Psoas muscle (tissue), 8 donors: ENCODE data around the gene REV1. TPM values are rescaled to one million over a fixed set of nuclear protein-coding genes. Genes with fewer than 3 reads are reported as not detected.

Source experiments
- ATAC-seq, 4 donors: fragments of 200-7000 bp; cut with Tn5 transposase; one replicate each; pipeline ENCODE4 v1.9.1; 2020; ENCODE audit warnings: moderate library complexity in 3 of 4, mild to moderate bottlenecking in 2 of 4
- DNase-seq, 2 donors: peaks; one replicate each; pipeline ENCODE4 v3.0.0-alpha.2; 2020
- H3K27ac ChIP-seq: fragments of 200-600 bp; one replicate; pipeline ENCODE4 v1.8.0; 2022
- H3K27me3 ChIP-seq, 3 donors: fragments of 200-600 bp in 1 of 3; one replicate each; pipeline versions ENCODE4 v1.6.1 to v1.8.0; 2013 to 2022; ENCODE audit warnings: low read length in 2 of 3, mild to moderate bottlenecking in 2 of 3, moderate library complexity in 1 of 3; ENCODE audit not compliant: insufficient read depth in 3 of 3
- H3K36me3 ChIP-seq, 2 donors: fragments of 200-600 bp in 1 of 2; one replicate each; pipeline versions ENCODE4 v1.6.1 to v1.8.0; 2013 to 2022; ENCODE audit warnings: low read depth in 1 of 2, mild to moderate bottlenecking in 1 of 2, moderate library complexity in 1 of 2; ENCODE audit not compliant: insufficient read depth in 1 of 2
- H3K4me1 ChIP-seq: fragments of 200-600 bp; one replicate; pipeline ENCODE4 v1.8.0; 2022
- H3K4me3 ChIP-seq: fragments of 200-600 bp; one replicate; pipeline ENCODE4 v1.8.0; 2022; ENCODE audit warnings: mild to moderate bottlenecking
- H3K9me3 ChIP-seq: fragments of 200-600 bp; one replicate; pipeline ENCODE4 v1.8.0; 2022
- WGBS, 3 donors: extraction: QIAGEN DNeasy Blood & Tissue Kit; methylation state at CpG; one replicate each; pipeline versions ENCODE4 v1.1.6 to v1.1.7; 2013; 5-methylcytosine and 5-hydroxymethylcytosine counted together
- intact Hi-C, 2 donors: fragments of 100-400 bp; cut with DNase I; formaldehyde crosslinking; loops; one replicate each; pipeline versions ENCODE4 v1.11.0 to v1.14.2; 2022
- polyA plus RNA-seq, 3 donors: library from polyadenylated mRNA; stranded (reverse); fragments of 200-250 nt; gene quantifications; one replicate each; pipeline ENCODE4 v1.2.3, GENCODE V29; 2013
- total RNA-seq, 4 donors: library from RNA; stranded (reverse); fragmentation: NEBNext Ultra II Directional in 2 of 4; extraction: Animal tissue kit (Norgen Biotek cat#: 25700) in 2 of 4; gene quantifications; one replicate each; pipeline versions ENCODE4 v1.2.1 to v1.2.4, GENCODE V29; 2021 to 2023
- TF ChIP-seq, protein P1 (sequence below): fragments of 200-600 bp; IDR thresholded peaks from one replicate; pipeline ENCODE4 v1.8.0; 2022; ENCODE audit warnings: antibody characterized with exemption
- donor health status: healthy with polysubstance abuse.
- donor health status: DM: no; HTN: no; CAD: no; lungs with moderate emphysema.
- donor health status: Bipolar disorder and iron deficiency.
- donor health status: healthy.
- donor health status: DM: yes; HTN: yes; CAD: no.
- donor health status: DM: no; HTN: no; CAD: no.
- donor health status: DM: no; HTN: no; CAD: no.
- donor health status: DM: yes; HTN: yes; CAD: no.

The REV1 gene
- total and polyA plus RNA-seq, 7 donors, result 9.1 to 26.0 (median 19.9) TPM

DNA sequence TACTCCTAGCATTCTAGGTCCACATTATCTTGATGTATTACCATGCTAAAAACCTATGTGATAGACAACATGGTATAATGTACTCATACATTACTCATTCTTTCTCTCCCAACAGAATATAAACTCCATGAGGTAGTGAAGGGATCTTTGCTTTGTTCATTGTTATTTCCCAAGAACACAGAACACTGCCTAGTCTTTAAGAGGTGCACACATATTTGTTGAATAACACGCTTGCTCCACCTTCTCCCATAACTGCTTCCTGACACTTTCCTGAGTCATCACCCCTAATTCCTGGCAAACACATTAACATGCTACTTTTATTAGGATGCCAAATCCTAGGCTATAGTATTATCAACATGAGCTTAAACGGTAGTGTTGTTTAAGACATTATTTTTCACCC, 41.3 kb downstream of the REV1 start:
- peak in 3 of 4 donors; percentile 46 to 71 (median 59) for ATAC-seq
- H3K27me3 ChIP-seq, result no peaks in the 10 kb centered on the region
- no peaks in the 10 kb centered on the region for H3K9me3 ChIP-seq
- 51 to 63% (median 57%) methylated on average over 2 of the region's 2 CpGs for WGBS, 3 donors
- H3K4me1 ChIP-seq, result peaks cover 39% of the 10 kb centered on the region
- DNase-seq, result no peak
- no peak overlapping the region for H3K27ac ChIP-seq
- no peak overlapping the region for H3K4me3 ChIP-seq
- TF ChIP-seq, protein P1, sequence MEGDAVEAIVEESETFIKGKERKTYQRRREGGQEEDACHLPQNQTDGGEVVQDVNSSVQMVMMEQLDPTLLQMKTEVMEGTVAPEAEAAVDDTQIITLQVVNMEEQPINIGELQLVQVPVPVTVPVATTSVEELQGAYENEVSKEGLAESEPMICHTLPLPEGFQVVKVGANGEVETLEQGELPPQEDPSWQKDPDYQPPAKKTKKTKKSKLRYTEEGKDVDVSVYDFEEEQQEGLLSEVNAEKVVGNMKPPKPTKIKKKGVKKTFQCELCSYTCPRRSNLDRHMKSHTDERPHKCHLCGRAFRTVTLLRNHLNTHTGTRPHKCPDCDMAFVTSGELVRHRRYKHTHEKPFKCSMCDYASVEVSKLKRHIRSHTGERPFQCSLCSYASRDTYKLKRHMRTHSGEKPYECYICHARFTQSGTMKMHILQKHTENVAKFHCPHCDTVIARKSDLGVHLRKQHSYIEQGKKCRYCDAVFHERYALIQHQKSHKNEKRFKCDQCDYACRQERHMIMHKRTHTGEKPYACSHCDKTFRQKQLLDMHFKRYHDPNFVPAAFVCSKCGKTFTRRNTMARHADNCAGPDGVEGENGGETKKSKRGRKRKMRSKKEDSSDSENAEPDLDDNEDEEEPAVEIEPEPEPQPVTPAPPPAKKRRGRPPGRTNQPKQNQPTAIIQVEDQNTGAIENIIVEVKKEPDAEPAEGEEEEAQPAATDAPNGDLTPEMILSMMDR, result no peak
- H3K36me3 ChIP-seq, result peaks cover 0 to 51% of the 10 kb centered on the region in 2 donors
- intact Hi-C loops, result no loop called here

DNA sequence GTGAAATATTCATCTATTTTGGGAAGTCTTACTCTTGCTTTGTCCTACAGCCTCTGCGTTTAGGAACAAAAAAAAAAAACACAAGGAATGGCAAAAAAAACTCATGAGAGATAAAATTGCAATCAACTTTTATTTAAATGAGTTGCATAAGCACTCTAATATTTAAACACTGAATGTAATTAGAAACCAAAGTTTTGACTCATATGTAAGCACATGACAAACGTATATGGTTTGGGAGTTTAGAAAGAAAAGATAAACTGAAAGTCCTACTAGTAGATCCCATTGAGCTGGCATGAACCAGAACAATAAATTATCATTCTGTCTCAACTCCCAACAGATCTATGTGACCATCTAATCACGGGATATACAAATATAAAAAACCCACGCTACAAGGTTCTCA, 44.8 kb downstream of the REV1 start:
- WGBS, 3 donors, result 62 to 68% (median 64%) methylated on average over 4 of the region's 4 CpGs
- H3K4me3 ChIP-seq, result no peak overlapping the region
- TF ChIP-seq, protein P1, result no peak
- H3K36me3 ChIP-seq, result peaks cover 0 to 46% of the 10 kb centered on the region in 2 donors
- H3K9me3 ChIP-seq, result no peaks in the 10 kb centered on the region
- no peaks in the 10 kb centered on the region for H3K27me3 ChIP-seq
- intact Hi-C loops, result no loop called here
- no peak overlapping the region for H3K27ac ChIP-seq
- ATAC-seq (no peak), DNase-seq (no peak)
- peaks cover 22% of the 10 kb centered on the region for H3K4me1 ChIP-seq

DNA sequence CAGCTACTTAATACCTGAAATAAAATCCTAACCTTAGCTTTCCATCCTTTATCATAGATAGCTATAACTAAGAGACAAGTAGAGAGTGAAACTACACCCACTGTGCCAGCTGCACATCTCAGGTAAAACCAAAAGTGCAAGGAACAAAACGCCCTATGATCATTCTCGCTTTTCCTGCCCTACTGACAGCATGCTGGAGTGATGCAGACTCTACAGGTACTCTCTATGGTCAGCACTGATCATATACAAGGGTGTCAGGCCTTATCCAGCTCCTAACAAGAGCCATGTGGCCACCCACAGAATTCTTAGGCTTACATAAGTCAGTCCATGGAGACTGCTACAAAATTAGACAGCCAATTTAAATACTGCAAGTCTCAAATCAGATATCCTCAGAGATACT, 45.6 kb downstream of the REV1 start:
- Histone ChIP-seq H3K36me3 (peaks cover 0 to 45% of the 10 kb centered on the region in 2 donors), H3K27ac (no peak overlapping the region), H3K4me1 (peaks cover 15% of the 10 kb centered on the region), H3K4me3 (no peak overlapping the region), H3K27me3 (no peaks in the 10 kb centered on the region), H3K9me3 (no peaks in the 10 kb centered on the region)
- 90 to 97% (median 93%) methylated on average over 2 of the region's 2 CpGs for WGBS, 3 donors
- intact Hi-C loops, result loop anchor here in 1 of 2 donors (5.0 kb wide), 2 partner anchors 33 to 48 kb away; partner anchors contain the start of gene REV1
- ATAC-seq (no peak), DNase-seq (no peak)
- TF ChIP-seq, protein P1, result no peak

DNA sequence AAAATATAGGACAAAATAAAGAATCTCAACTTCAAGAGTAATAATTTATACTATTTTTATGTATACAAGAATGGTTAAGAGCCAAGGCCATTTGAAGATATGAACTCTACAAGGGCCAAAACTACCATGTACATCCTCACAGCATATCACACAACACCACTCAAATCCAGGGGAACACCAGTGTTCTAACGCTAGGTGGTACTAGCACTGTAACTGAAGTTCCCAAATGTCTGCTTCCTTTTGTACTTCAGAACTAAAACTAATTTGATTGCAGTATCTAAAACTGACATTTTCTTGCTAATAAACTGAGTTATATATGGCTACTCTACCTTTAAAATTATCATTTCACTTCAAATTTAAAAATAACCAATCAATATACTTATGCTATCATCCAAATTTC, 47.0 kb downstream of the REV1 start:
- WGBS, 3 donors, result 71 to 86% (median 71%) methylated on average over 1 of the region's 1 CpG
- no peak overlapping the region for H3K27ac ChIP-seq
- TF ChIP-seq, protein P1, result peak; percentile 10
- no peak overlapping the region for H3K4me3 ChIP-seq
- H3K36me3 ChIP-seq, result peaks cover 0 to 44% of the 10 kb centered on the region in 2 donors
- H3K27me3 ChIP-seq, result no peaks in the 10 kb centered on the region
- ATAC-seq (peak in 1 of 4 donors; percentile 58), DNase-seq (no peak)
- no peaks in the 10 kb centered on the region for H3K9me3 ChIP-seq
- intact Hi-C loops, result loop anchor here in 1 of 2 donors (5.0 kb wide), 2 partner anchors 34 to 49 kb away; partner anchors contain the start of gene REV1
- peaks cover 5% of the 10 kb centered on the region for H3K4me1 ChIP-seq

DNA sequence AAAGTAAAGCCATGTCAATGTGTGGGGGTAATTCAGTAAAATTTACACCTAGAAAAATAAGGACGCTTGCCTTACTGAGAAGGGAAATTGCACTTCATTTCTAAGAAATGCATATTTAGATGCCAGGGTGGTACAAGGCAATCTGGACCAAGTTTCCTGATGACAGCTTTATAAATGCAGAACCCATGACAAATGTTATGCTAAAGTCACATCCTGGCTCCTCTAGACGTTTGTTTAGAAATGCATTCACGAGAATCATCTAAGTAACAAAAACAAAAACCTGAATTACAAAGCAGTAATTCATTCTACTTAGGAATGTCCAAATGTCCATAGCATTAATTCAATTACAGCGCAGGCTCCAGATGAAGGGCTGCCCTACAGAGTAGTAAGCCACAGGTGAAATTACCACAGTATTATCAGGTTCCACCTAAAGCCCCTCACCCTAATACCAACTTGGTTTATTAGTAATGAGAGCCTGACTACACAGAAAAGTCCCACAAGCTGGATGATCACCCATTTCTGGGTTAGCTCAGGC, 49.8 kb downstream of the REV1 start:
- Histone ChIP-seq H3K27me3 (no peaks in the 10 kb centered on the region), H3K4me3 (no peak overlapping the region), H3K36me3 (peaks cover 0 to 54% of the 10 kb centered on the region in 2 donors), H3K9me3 (no peaks in the 10 kb centered on the region), H3K27ac (no peak overlapping the region), H3K4me1 (no peaks in the 10 kb centered on the region)
- WGBS, 3 donors, result 52 to 70% (median 59%) methylated on average over 4 of the region's 4 CpGs
- intact Hi-C loops, result loop anchor here in 1 of 2 donors (5.0 kb wide), 2 partner anchors 37 to 52 kb away; partner anchors contain the start of gene REV1
- TF ChIP-seq, protein P1, result no peak
- ATAC-seq (no peak), DNase-seq (no peak)
